HCT116 (cell line): ENCODE results near the gene CCDC187. TPM values are rescaled to one million over a fixed set of nuclear protein-coding genes. Genes with fewer than 3 reads are reported as not detected.

ENCODE experiments used
- ATAC-seq: fragments of 200-7000 bp; cut with Tn5 transposase; 2 replicates; pipeline ENCODE4 v1.9.1; 2020; ENCODE audit warnings: mild to moderate bottlenecking, moderate library complexity
- BruUV-seq: library from RNA; stranded (reverse); fragments of 400-500 nt; replicated peaks from 2 replicates; lab custom pipeline; 2021; lab: Mats Ljungman, UMichigan
- CTCF ChIA-PET: fragments of 300-600 bp; sonication (Branson Sonifier 250); formaldehyde crosslinking; loops from one replicate; lab custom pipeline; 2021; ENCODE audit warnings: antibody characterized with exemption; lab: Charles Lee
- POLR2A ChIA-PET: fragments of 300-600, 350-600 bp; sonication (Branson Sonifier 250); formaldehyde crosslinking; loops from one replicate; lab custom pipeline; 2021; ENCODE audit warnings: antibody characterized with exemption; lab: Charles Lee
- RAD21 ChIA-PET, 2 experiments: fragments of 300-600 bp; sonication (Branson Sonifier 250); formaldehyde crosslinking; loops; one replicate each; lab custom pipeline; 2023; ENCODE audit warnings: low total read pairs in 2 of 2; ENCODE audit not compliant: uncharacterized antibody in 2 of 2, unreplicated experiment in 2 of 2, low non-redundant PET in 1 of 2; lab: Charles Lee
- DNase-seq: peaks from one replicate; pipeline ENCODE4 v3.0.0-alpha.2; 2010; ENCODE audit warnings: low read depth, low spot score
- H2AFZ ChIP-seq: fragments of 200-600 bp; shearing (Covaris generic), sonication (generic); 2 replicates; pipeline ENCODE4 v1.6.1; 2017; ENCODE audit warnings: low read depth, mixed run types, mixed read lengths, antibody characterized with exemption, low read length; ENCODE audit not compliant: poor library complexity, severe bottlenecking
- H3K27ac ChIP-seq: 2 replicates; pipeline ENCODE4 v1.5.1; 2012; ENCODE audit warnings: low read depth, low read length
- H3K27me3 ChIP-seq: fragments of 200-600 bp; sonication (generic); 2 replicates; pipeline ENCODE4 v1.6.1; 2016; ENCODE audit warnings: mixed run types, low read length, mixed read lengths; ENCODE audit not compliant: insufficient read depth
- H3K36me3 ChIP-seq, 2 experiments: fragments of 200-500 bp in 1 of 2; fragments of 200-600 bp in 1 of 2; sonication (Bioruptor generic) in 1 of 2; sonication (generic) in 1 of 2; 2 replicates each; pipeline versions ENCODE4 v1.5.1 to v1.6.1; 2014 to 2016; ENCODE audit warnings: low read length in 2 of 2, inconsistent platforms in 1 of 2, mixed read lengths in 1 of 2, mixed run types in 1 of 2; ENCODE audit not compliant: insufficient read depth in 2 of 2, control insufficient read depth in 1 of 2
- H3K4me1 ChIP-seq, 2 experiments: fragments of 200-600 bp in 1 of 2; sonication (generic) in 1 of 2; 2 replicates each; pipeline versions ENCODE4 v1.5.1 to v1.6.1; 2012 to 2017; ENCODE audit warnings: low read length in 2 of 2, inconsistent platforms in 1 of 2, mild to moderate bottlenecking in 1 of 2, mixed read lengths in 1 of 2, mixed run types in 1 of 2, moderate library complexity in 1 of 2; ENCODE audit not compliant: insufficient read depth in 2 of 2, control insufficient read depth in 1 of 2
- H3K4me2 ChIP-seq: fragments of 200-600 bp; sonication (generic); 2 replicates; pipeline ENCODE4 v1.6.1; 2017; ENCODE audit warnings: mixed run types, low read length, mixed read lengths
- H3K4me3 ChIP-seq, 2 experiments: fragments of 200-600 bp in 1 of 2; sonication (generic) in 1 of 2; replicated peaks in 1 of 2; 2 replicates each; pipeline ENCODE4 v1.5.1; 2011 to 2016; ENCODE audit warnings: low read length in 2 of 2, control low read depth in 1 of 2, low read depth in 1 of 2, mild to moderate bottlenecking in 1 of 2, mixed read lengths in 1 of 2, mixed run types in 1 of 2
- H3K79me2 ChIP-seq: fragments of 200-600 bp; sonication (generic); 2 replicates; pipeline ENCODE4 v1.6.1; 2017; ENCODE audit warnings: mild to moderate bottlenecking, mixed run types, low read length, moderate library complexity, mixed read lengths; ENCODE audit not compliant: insufficient read depth
- H3K9ac ChIP-seq: fragments of 200-600 bp; sonication (generic); 2 replicates; pipeline ENCODE4 v1.6.1; 2016; ENCODE audit warnings: low read length, mixed read lengths
- H3K9me2 ChIP-seq: fragments of 200-600 bp; sonication (generic), shearing (Covaris generic); 2 replicates; pipeline ENCODE4 v1.6.1; 2017; ENCODE audit warnings: mixed run types, mild to moderate bottlenecking, moderate library complexity; ENCODE audit not compliant: insufficient read depth
- H3K9me3 ChIP-seq, 2 experiments: fragments of 200-500 bp in 1 of 2; fragments of 200-600 bp in 1 of 2; sonication (Bioruptor generic) in 1 of 2; sonication (generic) in 1 of 2; 2 replicates each; pipeline ENCODE4 v1.6.1; 2014 to 2017; ENCODE audit warnings: low read length in 2 of 2, mixed read lengths in 2 of 2, inconsistent platforms in 1 of 2, low read depth in 1 of 2, mild to moderate bottlenecking in 1 of 2, mixed run types in 1 of 2, moderate library complexity in 1 of 2; ENCODE audit not compliant: control insufficient read depth in 1 of 2, insufficient read depth in 1 of 2
- H4K20me1 ChIP-seq: fragments of 200-600 bp; sonication (generic), shearing (Covaris generic); 2 replicates; pipeline ENCODE4 v1.6.1; 2017; ENCODE audit warnings: mixed run types, mild to moderate bottlenecking, moderate library complexity; ENCODE audit not compliant: insufficient read depth
- ATF3 ChIP-seq: IDR thresholded peaks from 2 replicates; pipeline ENCODE4 v1.6.1; 2012
- CBX3 ChIP-seq: IDR thresholded peaks from 2 replicates; pipeline ENCODE4 v1.6.1; 2012; ENCODE audit warnings: low read depth
- CTCF ChIP-seq, 3 experiments: fragments of 200-600 bp in 1 of 3; sonication (generic) in 1 of 3; IDR thresholded peaks in 2 of 3; conservative IDR thresholded peaks in 1 of 3; 2 replicates each; pipeline ENCODE4 v1.5.1; 2012 to 2017; ENCODE audit warnings: low read depth in 2 of 3, low read length in 2 of 3, antibody characterized with exemption in 1 of 3, borderline replicate concordance in 1 of 3, control low read depth in 1 of 3, mild to moderate bottlenecking in 1 of 3, mixed read lengths in 1 of 3, mixed run types in 1 of 3, moderate library complexity in 1 of 3; ENCODE audit not compliant: insufficient read depth in 1 of 3
- EGR1 ChIP-seq: IDR thresholded peaks from 2 replicates; pipeline ENCODE4 v1.6.1; 2012; ENCODE audit warnings: low read depth
- ELF1 ChIP-seq: IDR thresholded peaks from 2 replicates; pipeline ENCODE4 v1.6.1; 2012; ENCODE audit warnings: low read depth, borderline replicate concordance
- EZH2 ChIP-seq: fragments of 200-600 bp; sonication (generic); IDR thresholded peaks from 2 replicates; pipeline ENCODE4 v1.6.1; 2017; ENCODE audit warnings: antibody characterized with exemption, mixed run types
- EZH2phosphoT487 ChIP-seq: fragments of 200-600 bp; IDR thresholded peaks from 2 replicates; pipeline ENCODE4 v1.6.1; 2018; ENCODE audit warnings: antibody characterized with exemption, borderline replicate concordance
- FOSL1 ChIP-seq: IDR thresholded peaks from 2 replicates; pipeline ENCODE4 v1.6.1; 2012; ENCODE audit warnings: low read depth
- JUND ChIP-seq: IDR thresholded peaks from 2 replicates; pipeline ENCODE4 v1.6.1; 2012
- POLR2A ChIP-seq: IDR thresholded peaks from 2 replicates; pipeline ENCODE4 v1.7.0; 2011; ENCODE audit warnings: borderline replicate concordance; ENCODE audit not compliant: insufficient read depth, insufficient read length; ENCODE audit errors: extremely low read depth
- RAD21 ChIP-seq: IDR thresholded peaks from 2 replicates; pipeline ENCODE4 v1.6.1; 2012; ENCODE audit warnings: low read depth, mild to moderate bottlenecking
- SIN3A ChIP-seq: IDR thresholded peaks from 2 replicates; pipeline ENCODE4 v1.6.1; 2012; ENCODE audit warnings: low read depth
- SP1 ChIP-seq: IDR thresholded peaks from 2 replicates; pipeline ENCODE4 v1.6.1; 2012; ENCODE audit warnings: low read depth
- SRF ChIP-seq: IDR thresholded peaks from 2 replicates; pipeline ENCODE4 v1.6.1; 2012; ENCODE audit warnings: low read depth
- TCF7L2 ChIP-seq: IDR thresholded peaks from 2 replicates; pipeline ENCODE4 v1.7.0; 2011; ENCODE audit warnings: borderline replicate concordance, inconsistent platforms; ENCODE audit not compliant: insufficient read depth, insufficient read length; ENCODE audit errors: extremely low read depth
- ZBTB33 ChIP-seq: IDR thresholded peaks from 2 replicates; pipeline ENCODE4 v1.6.1; 2011; ENCODE audit warnings: mild to moderate bottlenecking, low read length, moderate library complexity; ENCODE audit not compliant: insufficient replicate concordance; ENCODE audit errors: extremely low read depth
- ZFX ChIP-seq: fragments of 450-650 bp; IDR thresholded peaks from 2 replicates; pipeline ENCODE4 v1.6.1; 2017
- ZNF274 ChIP-seq: fragments of 200-500 bp; sonication (Bioruptor generic); IDR thresholded peaks from 2 replicates; pipeline ENCODE4 v1.6.1; 2014; ENCODE audit warnings: mild to moderate bottlenecking, low read depth, low read length, inconsistent platforms
- intact Hi-C: fragments of 100-400 bp; cut with micrococcal nuclease; formaldehyde crosslinking; loops from 2 replicates; pipeline ENCODE4 v1.10.0; 2022
- total RNA-seq: library from RNA; stranded (reverse); gene quantifications from one replicate; pipeline ENCODE4 v1.2.1, GENCODE V29; 2021; ENCODE audit not compliant: unreplicated experiment

CCDC187 gene
- total RNA-seq, 1 experiment from 2014 or later: 4.6 TPM

DNA sequence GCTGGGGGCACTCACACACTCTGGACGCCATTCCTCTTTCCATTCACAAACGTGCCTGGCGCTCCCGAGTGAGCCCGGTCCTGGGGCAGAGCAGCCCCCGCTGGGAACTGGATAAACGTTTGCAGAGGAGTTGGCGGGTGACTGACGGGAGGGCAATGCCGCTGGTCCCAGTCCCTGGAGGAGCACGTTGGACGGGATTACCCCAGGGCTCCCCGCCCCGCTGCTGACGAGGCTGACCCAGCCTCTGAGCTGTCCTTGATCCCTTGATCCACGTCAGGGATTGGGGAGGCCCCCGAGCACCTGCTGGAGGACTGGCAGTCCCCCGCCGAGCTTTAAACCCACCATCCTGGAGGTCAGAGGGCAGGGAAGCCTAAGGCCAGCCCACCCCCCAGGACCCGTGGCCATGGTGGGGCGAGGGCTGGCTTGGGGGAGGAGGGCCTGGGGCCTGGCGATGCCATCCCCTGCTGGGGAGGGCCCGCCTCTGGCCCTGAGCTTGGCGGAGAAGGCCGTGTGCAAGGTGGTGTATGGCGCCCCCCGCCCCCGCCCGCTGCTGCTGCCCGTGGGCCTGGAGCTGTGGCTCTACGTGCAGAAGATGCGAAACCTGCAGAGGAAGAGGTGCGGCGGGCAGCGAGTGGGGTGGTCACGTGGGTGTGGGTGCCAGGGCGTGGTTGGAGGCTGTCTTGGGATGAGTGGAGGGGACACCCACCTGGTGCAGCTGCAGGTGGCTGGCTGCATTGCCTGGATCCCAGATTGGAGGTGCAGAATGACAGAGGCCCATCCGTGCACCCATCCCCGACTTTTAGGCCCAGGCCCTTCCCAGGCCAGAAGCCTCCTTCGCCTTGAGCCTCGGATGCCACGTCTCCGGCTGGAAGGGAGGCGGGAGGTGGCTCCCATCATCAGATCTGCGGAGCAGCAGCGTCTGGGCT is 27.9 kb upstream of the CCDC187 start:
- H3K79me2 ChIP-seq: peaks cover 20% of the 10 kb centered on the region; the same call in 1 of the 2 replicates
- H3K27ac ChIP-seq: no peak overlapping the region
- no peaks in the 10 kb centered on the region for H3K9me2 ChIP-seq
- no peak overlapping the region for H3K4me2 ChIP-seq
- H3K36me3 ChIP-seq: no peaks in the 10 kb centered on the region; a peak in 1 of 4 replicates
- ATAC-seq: no peak
- intact Hi-C loops: no loop called here
- BruUV-seq: no TSS peak
- H3K27me3 ChIP-seq: no peaks in the 10 kb centered on the region
- H3K9ac ChIP-seq: no peak overlapping the region
- no peak overlapping the region for H2AFZ ChIP-seq
- ChIA-PET CTCF (no interaction called here), POLR2A (no interaction called here)
- no peak overlapping the region for H3K4me3 ChIP-seq
- H3K4me1 ChIP-seq: peaks cover 8 to 16% of the 10 kb centered on the region in 2 experiments; a peak in 3 of 4 replicates
- H4K20me1 ChIP-seq: no peaks in the 10 kb centered on the region
- TF ChIP-seq SRF (no peak), ATF3 (no peak), ELF1 (no peak), JUND (no peak), EGR1 (no peak), RAD21 (no peak), ZNF274 (no peak), ZFX (no peak), CBX3 (no peak), CTCF (IDR thresholded peaks at IDR 0.05 in 2 of 3, conservative IDR thresholded peaks at IDR 0.05 in 1 of 3; ENCODE audit: borderline replicate concordance in 1 of 3, insufficient read depth in 1 of 3, low read depth in 2 of 3, low read length in 2 of 3) (no peak), EZH2phosphoT487 (no peak), FOSL1 (no peak), EZH2 (no peak), ZBTB33 (no peak), TCF7L2 (no peak), SIN3A (no peak), SP1 (no peak), POLR2A (no peak)
- TF ChIP-seq, all 23 proteins: peak for 0
- no peak for DNase-seq
- RAD21 ChIA-PET: no interaction called here
- H3K9me3 ChIP-seq: no peaks in the 10 kb centered on the region
